A549 (cell line): ENCODE results near the gene ELOB.

ENCODE experiments used
- CHD4 ChIP-seq: fragments of 200-600 bp; sonication (generic); IDR thresholded peaks from 2 replicates; pipeline ENCODE4 v1.6.1; 2016; ENCODE audit warnings: antibody characterized with exemption, mild to moderate bottlenecking, borderline replicate concordance
- CTCF ChIP-seq: fragments of >200 bp; sonication (Bioruptor Twin); formaldehyde crosslinking; IDR thresholded peaks from 3 replicates; pipeline ENCODE4 v1.5.1; 2016
- EHMT2 ChIP-seq: fragments of 200-600 bp; sonication (generic); IDR thresholded peaks from 2 replicates; pipeline ENCODE4 v1.6.1; 2016; ENCODE audit warnings: antibody characterized with exemption, low read depth, mild to moderate bottlenecking, moderate library complexity
- EP300 ChIP-seq, 2 experiments: fragments of >200 bp; sonication (Bioruptor Twin); formaldehyde crosslinking; IDR thresholded peaks; 2 replicates in 1 of 2; 3 replicates in 1 of 2; pipeline ENCODE4 v1.6.1; 2016 to 2017
- FOSB ChIP-seq: fragments of 250-450 bp; sonication (Bioruptor Pico); IDR thresholded peaks from 2 replicates; pipeline ENCODE4 v1.5.0; 2020; ENCODE audit warnings: mild to moderate bottlenecking, moderate library complexity
- KDM1A ChIP-seq: fragments of 200-600 bp; sonication (generic); IDR thresholded peaks from 2 replicates; pipeline ENCODE4 v1.6.1; 2016; ENCODE audit warnings: low read depth, mild to moderate bottlenecking
- RAD21 ChIP-seq, 2 experiments: fragments of >200 bp in 1 of 2; sonication (Bioruptor Twin) in 1 of 2; formaldehyde crosslinking in 1 of 2; IDR thresholded peaks in 1 of 2; conservative IDR thresholded peaks in 1 of 2; 2 replicates in 1 of 2; 3 replicates in 1 of 2; pipeline ENCODE4 v1.6.1; 2012 to 2018; ENCODE audit warnings: inconsistent platforms in 1 of 2
- RARB ChIP-seq: fragments of 250-450 bp; sonication (Bioruptor Pico); IDR thresholded peaks from 2 replicates; pipeline ENCODE4 v1.8.0; 2021; ENCODE audit warnings: mild to moderate bottlenecking, moderate library complexity
- REST ChIP-seq: fragments of 200-600 bp; sonication (generic); IDR thresholded peaks from 2 replicates; pipeline ENCODE4 v1.6.1; 2016; ENCODE audit warnings: antibody characterized with exemption, mild to moderate bottlenecking, moderate library complexity
- RNF2 ChIP-seq: fragments of 200-600 bp; sonication (generic); IDR thresholded peaks from 2 replicates; pipeline ENCODE4 v1.6.1; 2016; ENCODE audit warnings: low read depth, mild to moderate bottlenecking, antibody characterized with exemption, moderate library complexity, borderline replicate concordance
- SREBF2 ChIP-seq: fragments of 450-650 bp; IDR thresholded peaks from 2 replicates; pipeline ENCODE4 v1.6.1; 2014; ENCODE audit warnings: mild to moderate bottlenecking, moderate library complexity
- ZFP36 ChIP-seq: fragments of 450-650 bp; IDR thresholded peaks from 2 replicates; pipeline ENCODE4 v1.6.1; 2014; ENCODE audit warnings: borderline replicate concordance; ENCODE audit not compliant: partially characterized antibody

- no peak for TF ChIP-seq EP300 (IDR thresholded peaks at IDR 0.05)
- no peak for TF ChIP-seq EHMT2
- TF ChIP-seq CTCF, result no peak
- TF ChIP-seq RNF2, result no peak
- no peak for TF ChIP-seq SREBF2
- no peak for TF ChIP-seq REST
- no peak for TF ChIP-seq CHD4
- TF ChIP-seq ZFP36, result no peak
- no peak for TF ChIP-seq KDM1A
- no peak for TF ChIP-seq RAD21 (conservative IDR thresholded peaks at IDR 0.05 in 1 of 2, IDR thresholded peaks at IDR 0.05 in 1 of 2)
- TF ChIP-seq RARB, result no peak
- TF ChIP-seq FOSB (CRISPR knock-in tag), result no peak
Observed at GRCh38 chr16:2745116-2745890, 31.8 kb downstream of the ELOB start.
